Hepatocyte (in vitro differentiated cells): ENCODE results near the gene KCNQ1. TPM values are rescaled to one million over a fixed set of nuclear protein-coding genes. Genes with fewer than 3 reads are reported as not detected.

ENCODE experiments used
- DNase-seq: peaks from one replicate; pipeline ENCODE4 v3.0.0-alpha.2; 2016; ENCODE audit warnings: low spot score
- H2AFZ ChIP-seq: fragments of 200-600 bp; sonication (generic); 2 replicates; pipeline ENCODE4 v1.6.0; 2016; ENCODE audit warnings: antibody characterized with exemption, mild to moderate bottlenecking
- H3K27ac ChIP-seq: fragments of 200-600 bp; sonication (generic); 2 replicates; pipeline ENCODE4 v1.5.1; 2016; ENCODE audit warnings: mild to moderate bottlenecking
- H3K27me3 ChIP-seq: fragments of 200-600 bp; sonication (generic); 2 replicates; pipeline ENCODE4 v1.6.1; 2016
- H3K36me3 ChIP-seq: fragments of 200-600 bp; sonication (generic); replicated peaks from 2 replicates; pipeline ENCODE4 v1.5.1; 2016; ENCODE audit warnings: low read depth; ENCODE audit not compliant: insufficient read depth
- H3K4me1 ChIP-seq: fragments of 200-600 bp; sonication (generic); 2 replicates; pipeline ENCODE4 v1.5.1; 2016; ENCODE audit warnings: mild to moderate bottlenecking, moderate library complexity; ENCODE audit not compliant: insufficient read depth
- H3K4me2 ChIP-seq: fragments of 200-600 bp; sonication (generic); 2 replicates; pipeline ENCODE4 v1.6.0; 2016
- H3K4me3 ChIP-seq: fragments of 200-600 bp; sonication (generic); 2 replicates; pipeline ENCODE4 v1.5.1; 2016; ENCODE audit warnings: mild to moderate bottlenecking
- H3K79me2 ChIP-seq: fragments of 200-600 bp; sonication (generic); 2 replicates; pipeline ENCODE4 v1.6.0; 2017; ENCODE audit warnings: mild to moderate bottlenecking
- H3K9me2 ChIP-seq: fragments of 200-600 bp; sonication (generic); replicated peaks from 2 replicates; pipeline ENCODE4 v1.6.0; 2017; ENCODE audit warnings: mild to moderate bottlenecking; ENCODE audit not compliant: insufficient read depth
- H3K9me3 ChIP-seq: fragments of 200-600 bp; sonication (generic); 2 replicates; pipeline ENCODE4 v1.5.1; 2016; ENCODE audit warnings: low read depth, mild to moderate bottlenecking
- H4K20me1 ChIP-seq: fragments of 200-600 bp; sonication (generic); 2 replicates; pipeline ENCODE4 v1.6.0; 2016; ENCODE audit warnings: mild to moderate bottlenecking; ENCODE audit not compliant: insufficient read depth, poor library complexity, severe bottlenecking
- EZH2 ChIP-seq: fragments of 200-600 bp; sonication (generic); IDR thresholded peaks from 2 replicates; pipeline ENCODE4 v1.6.1; 2016; ENCODE audit warnings: antibody characterized with exemption, mild to moderate bottlenecking, borderline replicate concordance
- EZH2phosphoT487 ChIP-seq: fragments of 200-600 bp; sonication (generic); IDR thresholded peaks from one replicate; pipeline ENCODE4 v1.6.1; 2018; ENCODE audit warnings: antibody characterized with exemption, mild to moderate bottlenecking, low read depth, moderate library complexity; ENCODE audit not compliant: unreplicated experiment, severe bottlenecking
- WGBS: methylation state at CpG from one replicate; pipeline ENCODE4 v1.1.6; 2016; ENCODE audit warnings: low lambda C conversion rate; ENCODE audit errors: missing lambda C conversion rate; 5-methylcytosine and 5-hydroxymethylcytosine counted together
- polyA plus RNA-seq: library from polyadenylated mRNA; unstranded; fragments of >200 nt; fragmentation: Nextera tagmentation; extraction: Ambion mirVana; gene quantifications from 2 replicates; pipeline ENCODE4 v1.2.1, GENCODE V29; 2016
- total RNA-seq: library from RNA; depleted of rRNA; stranded (reverse); fragments of >200 nt; gene quantifications from 2 replicates; pipeline ENCODE4 v1.2.3, GENCODE V29; 2014
- TF ChIP-seq, protein P1 (sequence below): fragments of 200-600 bp; sonication (generic); IDR thresholded peaks from 2 replicates; pipeline ENCODE4 v1.5.1; 2016; ENCODE audit warnings: antibody characterized with exemption, mild to moderate bottlenecking; ENCODE audit not compliant: poor library complexity

The KCNQ1 gene
- total and polyA plus RNA-seq, 2 experiments from 2014 or later, result 1.8 to 6.4 TPM

DNA sequence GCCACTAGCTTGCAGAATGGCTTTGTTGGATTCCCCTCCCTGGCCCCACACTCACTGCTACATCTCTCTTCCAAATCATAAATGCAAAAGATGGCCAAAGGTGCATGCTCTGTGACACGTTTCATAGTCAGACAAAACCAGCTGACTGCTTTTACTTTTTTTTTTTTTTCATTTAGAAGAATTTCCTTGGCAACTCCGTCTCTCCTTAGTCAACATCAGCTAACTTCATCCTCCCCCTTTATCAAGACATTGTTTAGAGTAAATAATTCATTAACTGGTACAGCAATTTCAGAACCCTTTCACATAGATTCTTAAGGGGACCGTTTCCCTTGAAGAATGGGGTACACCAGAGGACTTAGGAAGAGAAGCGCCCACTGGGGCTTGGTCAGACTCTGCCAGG lies 239.0 kb downstream of the KCNQ1 start:
- Histone ChIP-seq H3K4me1 (peaks cover 37% of the 10 kb centered on the region), H3K4me2 (no peak overlapping the region), H3K27ac (no peak overlapping the region), H4K20me1 (peaks cover 99% of the 10 kb centered on the region), H3K4me3 (no peak overlapping the region), H3K9me2 (no peaks in the 10 kb centered on the region), H2AFZ (no peak overlapping the region), H3K27me3 (no peaks in the 10 kb centered on the region), H3K9me3 (no peaks in the 10 kb centered on the region), H3K79me2 (peaks cover 100% of the 10 kb centered on the region), H3K36me3 (no peaks in the 10 kb centered on the region)
- TF ChIP-seq, protein P1, sequence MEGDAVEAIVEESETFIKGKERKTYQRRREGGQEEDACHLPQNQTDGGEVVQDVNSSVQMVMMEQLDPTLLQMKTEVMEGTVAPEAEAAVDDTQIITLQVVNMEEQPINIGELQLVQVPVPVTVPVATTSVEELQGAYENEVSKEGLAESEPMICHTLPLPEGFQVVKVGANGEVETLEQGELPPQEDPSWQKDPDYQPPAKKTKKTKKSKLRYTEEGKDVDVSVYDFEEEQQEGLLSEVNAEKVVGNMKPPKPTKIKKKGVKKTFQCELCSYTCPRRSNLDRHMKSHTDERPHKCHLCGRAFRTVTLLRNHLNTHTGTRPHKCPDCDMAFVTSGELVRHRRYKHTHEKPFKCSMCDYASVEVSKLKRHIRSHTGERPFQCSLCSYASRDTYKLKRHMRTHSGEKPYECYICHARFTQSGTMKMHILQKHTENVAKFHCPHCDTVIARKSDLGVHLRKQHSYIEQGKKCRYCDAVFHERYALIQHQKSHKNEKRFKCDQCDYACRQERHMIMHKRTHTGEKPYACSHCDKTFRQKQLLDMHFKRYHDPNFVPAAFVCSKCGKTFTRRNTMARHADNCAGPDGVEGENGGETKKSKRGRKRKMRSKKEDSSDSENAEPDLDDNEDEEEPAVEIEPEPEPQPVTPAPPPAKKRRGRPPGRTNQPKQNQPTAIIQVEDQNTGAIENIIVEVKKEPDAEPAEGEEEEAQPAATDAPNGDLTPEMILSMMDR, result no peak
- TF ChIP-seq EZH2phosphoT487 (no peak), EZH2 (no peak)
- no peak for DNase-seq
- 79% methylated on average over 4 of the region's 4 CpGs for WGBS

DNA sequence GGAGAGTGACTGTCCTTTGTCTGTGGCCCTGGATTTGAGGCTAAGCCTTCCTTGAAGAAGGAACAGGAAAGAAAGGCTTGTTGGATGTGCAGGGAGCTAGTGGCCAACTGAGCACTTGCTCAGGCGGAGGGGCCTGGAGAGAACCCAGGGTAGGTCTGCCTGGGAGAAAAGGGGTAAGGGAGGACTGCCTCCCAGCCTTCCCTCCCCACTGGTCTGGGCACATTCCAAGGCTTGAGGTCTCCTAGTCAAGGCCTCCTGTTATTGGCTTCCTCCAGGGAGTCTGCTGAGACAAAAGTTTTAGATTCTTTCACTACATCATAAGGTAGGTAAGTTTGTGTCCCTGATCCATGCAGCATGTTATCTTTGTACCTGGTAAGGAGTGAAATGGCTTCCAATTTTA lies 239.8 kb downstream of the KCNQ1 start:
- H3K4me3 ChIP-seq, result no peak overlapping the region
- peaks cover 99% of the 10 kb centered on the region for H4K20me1 ChIP-seq
- no peaks in the 10 kb centered on the region for H3K9me3 ChIP-seq
- H3K27ac ChIP-seq, result no peak overlapping the region
- no peak for DNase-seq
- TF ChIP-seq EZH2phosphoT487, result no peak
- TF ChIP-seq, protein P1, result no peak
- no peaks in the 10 kb centered on the region for H3K27me3 ChIP-seq
- H3K79me2 ChIP-seq, result peaks cover 100% of the 10 kb centered on the region
- no peak overlapping the region for H2AFZ ChIP-seq
- WGBS, result 100% methylated on average over 1 of the region's 1 CpG
- H3K9me2 ChIP-seq, result no peaks in the 10 kb centered on the region
- H3K36me3 ChIP-seq, result no peaks in the 10 kb centered on the region
- no peak overlapping the region for H3K4me2 ChIP-seq
- H3K4me1 ChIP-seq, result peaks cover 42% of the 10 kb centered on the region

DNA sequence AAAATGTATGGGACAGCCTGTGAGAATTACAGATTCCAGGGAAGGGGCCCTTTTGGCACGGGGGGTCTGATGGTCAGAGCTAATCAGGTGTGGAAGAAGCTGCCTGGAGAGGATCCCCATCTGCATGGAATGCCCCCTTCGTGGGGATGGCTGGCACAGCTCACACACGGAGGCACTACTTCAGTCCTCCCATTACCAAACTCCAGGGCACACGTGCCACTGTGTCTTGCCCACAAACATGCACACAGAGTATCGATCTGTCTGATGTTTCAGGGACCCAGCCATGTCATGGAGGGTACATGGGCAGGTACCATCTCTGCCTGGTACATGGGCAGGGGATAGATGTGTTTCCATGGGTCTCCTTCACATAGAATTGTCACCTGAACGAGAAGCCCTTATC lies 240.2 kb downstream of the KCNQ1 start:
- H4K20me1 ChIP-seq, result peaks cover 99% of the 10 kb centered on the region
- H3K4me2 ChIP-seq, result no peak overlapping the region
- 94% methylated on average over 6 of the region's 6 CpGs for WGBS
- no peak overlapping the region for H3K4me3 ChIP-seq
- no peaks in the 10 kb centered on the region for H3K9me2 ChIP-seq
- no peaks in the 10 kb centered on the region for H3K9me3 ChIP-seq
- H3K27me3 ChIP-seq, result no peaks in the 10 kb centered on the region
- no peak overlapping the region for H3K27ac ChIP-seq
- DNase-seq, result no peak
- TF ChIP-seq, protein P1, result no peak
- TF ChIP-seq EZH2 (no peak), EZH2phosphoT487 (no peak)
- H3K4me1 ChIP-seq, result peaks cover 47% of the 10 kb centered on the region
- H3K79me2 ChIP-seq, result peaks cover 100% of the 10 kb centered on the region
- no peak overlapping the region for H2AFZ ChIP-seq
- H3K36me3 ChIP-seq, result no peaks in the 10 kb centered on the region
